ENCODE measurements around the gene MARCHF10.

DNA sequence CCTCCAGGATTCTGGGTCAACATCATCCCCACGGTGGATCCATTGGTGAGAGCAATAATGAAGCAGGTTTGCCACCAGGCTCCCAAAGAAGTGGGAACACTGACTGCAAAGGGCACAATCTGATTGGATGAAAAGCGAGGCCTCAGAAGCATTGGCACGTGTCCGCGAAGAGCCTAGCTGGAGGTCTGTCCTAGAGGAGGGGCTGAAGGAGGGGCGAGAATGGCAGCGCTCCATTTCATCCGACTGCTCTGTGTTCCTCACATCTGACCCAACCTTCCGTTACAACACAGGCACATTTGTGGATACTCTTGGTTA lies 100.7 kb downstream of the MARCHF10 start:
- TF ChIP-seq, protein P1, sequence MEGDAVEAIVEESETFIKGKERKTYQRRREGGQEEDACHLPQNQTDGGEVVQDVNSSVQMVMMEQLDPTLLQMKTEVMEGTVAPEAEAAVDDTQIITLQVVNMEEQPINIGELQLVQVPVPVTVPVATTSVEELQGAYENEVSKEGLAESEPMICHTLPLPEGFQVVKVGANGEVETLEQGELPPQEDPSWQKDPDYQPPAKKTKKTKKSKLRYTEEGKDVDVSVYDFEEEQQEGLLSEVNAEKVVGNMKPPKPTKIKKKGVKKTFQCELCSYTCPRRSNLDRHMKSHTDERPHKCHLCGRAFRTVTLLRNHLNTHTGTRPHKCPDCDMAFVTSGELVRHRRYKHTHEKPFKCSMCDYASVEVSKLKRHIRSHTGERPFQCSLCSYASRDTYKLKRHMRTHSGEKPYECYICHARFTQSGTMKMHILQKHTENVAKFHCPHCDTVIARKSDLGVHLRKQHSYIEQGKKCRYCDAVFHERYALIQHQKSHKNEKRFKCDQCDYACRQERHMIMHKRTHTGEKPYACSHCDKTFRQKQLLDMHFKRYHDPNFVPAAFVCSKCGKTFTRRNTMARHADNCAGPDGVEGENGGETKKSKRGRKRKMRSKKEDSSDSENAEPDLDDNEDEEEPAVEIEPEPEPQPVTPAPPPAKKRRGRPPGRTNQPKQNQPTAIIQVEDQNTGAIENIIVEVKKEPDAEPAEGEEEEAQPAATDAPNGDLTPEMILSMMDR (IDR thresholded peaks at IDR 0.05): no peak
- TF ChIP-seq POLR2A (IDR thresholded peaks at IDR 0.05) (no peak), POLR2AphosphoS5 (IDR thresholded peaks at IDR 0.05) (no peak), EP300 (IDR thresholded peaks at IDR 0.05) (no peak)
